Trophoblast cell (in vitro differentiated cells and primary cell): Measurements from ENCODE around the gene MFAP4.

ENCODE experiments used
- DNase-seq, 2 donors: peaks; one replicate each; pipeline ENCODE4 v3.0.0-alpha.2; 2016
- H2AFZ ChIP-seq: 2 replicates; pipeline ENCODE4 v1.6.1; 2013; ENCODE audit warnings: low read length, moderate library complexity, mild to moderate bottlenecking; ENCODE audit not compliant: insufficient read depth, poor library complexity
- H2AK5ac ChIP-seq: 2 replicates; pipeline ENCODE4 v1.6.1; 2013; ENCODE audit warnings: mild to moderate bottlenecking, low read length
- H2BK120ac ChIP-seq: 2 replicates; pipeline ENCODE4 v1.6.1; 2013; ENCODE audit warnings: low read length, mild to moderate bottlenecking, moderate library complexity; ENCODE audit not compliant: insufficient read depth, poor library complexity
- H2BK12ac ChIP-seq: 2 replicates; pipeline ENCODE4 v1.6.1; 2013; ENCODE audit warnings: mild to moderate bottlenecking, low read length, moderate library complexity
- H2BK5ac ChIP-seq: 2 replicates; pipeline ENCODE4 v1.6.1; 2013; ENCODE audit warnings: low read length, low read depth, moderate library complexity, mild to moderate bottlenecking; ENCODE audit not compliant: poor library complexity
- H3K14ac ChIP-seq: 2 replicates; pipeline ENCODE4 v1.6.1; 2013; ENCODE audit warnings: mild to moderate bottlenecking, low read length
- H3K18ac ChIP-seq: 2 replicates; pipeline ENCODE4 v1.6.1; 2013; ENCODE audit warnings: mild to moderate bottlenecking, low read length
- H3K23ac ChIP-seq: 2 replicates; pipeline ENCODE4 v1.6.1; 2013; ENCODE audit warnings: low read length
- H3K27ac ChIP-seq: 2 replicates; pipeline ENCODE4 v1.5.1; 2013; ENCODE audit warnings: low read depth, mild to moderate bottlenecking, inconsistent platforms, low read length, moderate library complexity
- H3K27me3 ChIP-seq: 2 replicates; pipeline ENCODE4 v1.6.1; 2013; ENCODE audit warnings: inconsistent platforms, mild to moderate bottlenecking, low read length, moderate library complexity; ENCODE audit not compliant: insufficient read depth
- H3K36me3 ChIP-seq, 2 experiments: 1 replicate in 1 of 2; 2 replicates in 1 of 2; pipeline ENCODE4 v1.6.1; 2013; ENCODE audit warnings: low read length in 2 of 2, mild to moderate bottlenecking in 2 of 2, moderate library complexity in 1 of 2; ENCODE audit not compliant: insufficient read depth in 2 of 2, control insufficient read depth in 1 of 2
- H3K4ac ChIP-seq: 2 replicates; pipeline ENCODE4 v1.6.1; 2013; ENCODE audit warnings: low read depth, mild to moderate bottlenecking, low read length, moderate library complexity
- H3K4me1 ChIP-seq, 2 experiments: 1 replicate in 1 of 2; 2 replicates in 1 of 2; pipeline ENCODE4 v1.6.1; 2013; ENCODE audit warnings: low read length in 2 of 2, mild to moderate bottlenecking in 2 of 2, moderate library complexity in 1 of 2; ENCODE audit not compliant: insufficient read depth in 2 of 2, control insufficient read depth in 1 of 2
- H3K4me2 ChIP-seq: 2 replicates; pipeline ENCODE4 v1.6.1; 2013; ENCODE audit warnings: inconsistent platforms, mild to moderate bottlenecking, low read length, moderate library complexity
- H3K4me3 ChIP-seq: 2 replicates; pipeline ENCODE4 v1.5.1; 2013; ENCODE audit warnings: mild to moderate bottlenecking, low read depth, low read length, inconsistent platforms
- H3K79me1 ChIP-seq: one replicate; pipeline ENCODE4 v1.6.1; 2013; ENCODE audit warnings: low read length
- H3K79me2 ChIP-seq: 2 replicates; pipeline ENCODE4 v1.6.1; 2013; ENCODE audit warnings: low read length, mild to moderate bottlenecking; ENCODE audit not compliant: control insufficient read depth, insufficient read depth, poor library complexity
- H3K9ac ChIP-seq: 2 replicates; pipeline ENCODE4 v1.6.1; 2013; ENCODE audit warnings: mild to moderate bottlenecking, low read length
- H3K9me3 ChIP-seq: 2 replicates; pipeline ENCODE4 v1.6.1; 2013; ENCODE audit warnings: low read depth, mild to moderate bottlenecking, control low read depth, inconsistent platforms, low read length; ENCODE audit not compliant: insufficient read depth
- H4K12ac ChIP-seq: 2 replicates; pipeline ENCODE4 v1.6.1; 2013; ENCODE audit warnings: low read depth, mild to moderate bottlenecking, low read length, moderate library complexity
- H4K8ac ChIP-seq: 2 replicates; pipeline ENCODE4 v1.6.1; 2013; ENCODE audit warnings: low read depth, mild to moderate bottlenecking, low read length, moderate library complexity
- H4K91ac ChIP-seq: one replicate; pipeline ENCODE4 v1.6.1; 2013; ENCODE audit warnings: low read depth, mild to moderate bottlenecking, low read length, moderate library complexity
- WGBS: extraction: QIAGEN DNeasy Blood & Tissue Kit; methylation state at CpG from one replicate; pipeline ENCODE4 v1.1.7; 2013; ENCODE audit warnings: missing lambda C conversion rate; ENCODE audit not compliant: insufficient read length, insufficient coverage; ENCODE audit errors: extremely low coverage; 5-methylcytosine and 5-hydroxymethylcytosine counted together

Gene MFAP4

GRCh38 chr17:19375732-19376131 lies 11.3 kb downstream of the MFAP4 start:
- Histone ChIP-seq H3K79me1 (peaks cover 6% of the 10 kb centered on the region), H4K91ac (no peak overlapping the region), H3K36me3 (peaks cover 9 to 15% of the 10 kb centered on the region in 2 experiments), H3K14ac (no peak overlapping the region), H3K4ac (no peak overlapping the region), H3K4me3 (no peak overlapping the region), H3K9me3 (peaks cover 4% of the 10 kb centered on the region), H2AFZ (no peak overlapping the region), H2BK12ac (no peak overlapping the region), H4K12ac (no peak overlapping the region), H3K18ac (no peak overlapping the region), H3K79me2 (peaks cover 9% of the 10 kb centered on the region), H3K27ac (no peak overlapping the region), H4K8ac (no peak overlapping the region), H3K4me2 (no peak overlapping the region), H2BK120ac (no peak overlapping the region), H2AK5ac (no peak overlapping the region), H3K23ac (no peak overlapping the region), H2BK5ac (no peak overlapping the region), H3K4me1 (peaks cover 7% of the 10 kb centered on the region in 2 experiments), H3K9ac (no peak overlapping the region), H3K27me3 (no peaks in the 10 kb centered on the region)
- WGBS = no CpG with 5 or more reads among the region's 1 CpG
- DNase-seq = no peak

- Histone ChIP-seq H4K12ac (no peak overlapping the region), H2BK12ac (no peak overlapping the region), H3K14ac (no peak overlapping the region), H3K79me2 (peaks cover 9% of the 10 kb centered on the region), H3K9ac (no peak overlapping the region), H3K9me3 (peaks cover 4% of the 10 kb centered on the region), H3K4me1 (peaks cover 3 to 9% of the 10 kb centered on the region in 2 experiments), H3K27me3 (no peaks in the 10 kb centered on the region), H3K79me1 (peaks cover 6% of the 10 kb centered on the region), H3K4me3 (no peak overlapping the region), H4K91ac (no peak overlapping the region), H4K8ac (no peak overlapping the region), H3K18ac (no peak overlapping the region), H3K23ac (no peak overlapping the region), H2BK120ac (no peak overlapping the region), H3K4me2 (no peak overlapping the region), H2AFZ (no peak overlapping the region), H3K4ac (no peak overlapping the region), H3K36me3 (peaks cover 0 to 1% of the 10 kb centered on the region in 2 experiments), H3K27ac (no peak overlapping the region), H2AK5ac (no peak overlapping the region), H2BK5ac (no peak overlapping the region)
- no CpG with 5 or more reads among the region's 5 CpGs for WGBS
- no peak for DNase-seq
Measured at GRCh38 chr17:19374136-19374535, 12.9 kb downstream of the MFAP4 start.

- WGBS = no CpG with 5 or more reads among the region's 8 CpGs
- no peak overlapping the region for H4K8ac ChIP-seq
- H3K79me2 ChIP-seq = peaks cover 2% of the 10 kb centered on the region
- no peak overlapping the region for H4K12ac ChIP-seq
- H3K79me1 ChIP-seq = peaks cover 6% of the 10 kb centered on the region
- no peak overlapping the region for H3K18ac ChIP-seq
- no peak overlapping the region for H3K4me2 ChIP-seq
- peaks cover 0 to 6% of the 10 kb centered on the region in 2 experiments for H3K4me1 ChIP-seq
- H2AK5ac ChIP-seq = no peak overlapping the region
- no peak overlapping the region for H2AFZ ChIP-seq
- no peak overlapping the region for H4K91ac ChIP-seq
- peaks cover 4% of the 10 kb centered on the region for H3K9me3 ChIP-seq
- no peak overlapping the region for H3K9ac ChIP-seq
- no peak overlapping the region for H3K4me3 ChIP-seq
- DNase-seq = no peak
- no peak overlapping the region for H3K27ac ChIP-seq
- H3K27me3 ChIP-seq = no peaks in the 10 kb centered on the region
- no peaks in the 10 kb centered on the region for H3K36me3 ChIP-seq
- no peak overlapping the region for H2BK120ac ChIP-seq
- no peak overlapping the region for H2BK12ac ChIP-seq
- no peak overlapping the region for H2BK5ac ChIP-seq
- no peak overlapping the region for H3K14ac ChIP-seq
- H3K4ac ChIP-seq = no peak overlapping the region
- no peak overlapping the region for H3K23ac ChIP-seq
Measured at GRCh38 chr17:19372866-19373504, 14.0 kb downstream of the MFAP4 start.

- peaks cover under 1% of the 10 kb centered on the region for H3K79me2 ChIP-seq
- no peak overlapping the region for H3K23ac ChIP-seq
- no peaks in the 10 kb centered on the region for H3K27me3 ChIP-seq
- no peaks in the 10 kb centered on the region for H3K36me3 ChIP-seq
- H3K27ac ChIP-seq = no peak overlapping the region
- H3K4me3 ChIP-seq = no peak overlapping the region
- H2BK12ac ChIP-seq = no peak overlapping the region
- DNase-seq = no peak
- no peak overlapping the region for H3K18ac ChIP-seq
- H4K91ac ChIP-seq = no peak overlapping the region
- H3K14ac ChIP-seq = no peak overlapping the region
- no peak overlapping the region for H2AFZ ChIP-seq
- H3K4ac ChIP-seq = no peak overlapping the region
- WGBS = no CpG with 5 or more reads among the region's 12 CpGs
- H3K79me1 ChIP-seq = peaks cover under 1% of the 10 kb centered on the region
- H4K8ac ChIP-seq = no peak overlapping the region
- H3K4me2 ChIP-seq = no peak overlapping the region
- H2BK5ac ChIP-seq = no peak overlapping the region
- H2AK5ac ChIP-seq = no peak overlapping the region
- H2BK120ac ChIP-seq = no peak overlapping the region
- H4K12ac ChIP-seq = no peak overlapping the region
- H3K4me1 ChIP-seq = peaks cover 0 to 6% of the 10 kb centered on the region in 2 experiments
- H3K9ac ChIP-seq = no peak overlapping the region
- H3K9me3 ChIP-seq = peaks cover 4% of the 10 kb centered on the region
Measured at GRCh38 chr17:19372439-19372838, 14.6 kb downstream of the MFAP4 start.
